K562 (cell line): Measurements from ENCODE around the gene UBQLNL. TPM values are rescaled to one million over a fixed set of nuclear protein-coding genes. Genes with fewer than 3 reads are reported as not detected.
A peak's percentile ranks its signal among the peaks of the same experiment; 100 is the strongest.

Experiments
- CBX5 ChIP-seq: IDR thresholded peaks from 2 replicates; pipeline ENCODE4 v1.6.1; 2014; ENCODE audit warnings: low read depth, borderline replicate concordance
- CTBP1 ChIP-seq: fragments of 450-650 bp; IDR thresholded peaks from 2 replicates; pipeline ENCODE4 v1.6.1; 2016; ENCODE audit warnings: borderline replicate concordance
- DNMT1 ChIP-seq: fragments of 450-650 bp; IDR thresholded peaks from 2 replicates; pipeline ENCODE4 v1.6.1; 2016; ENCODE audit warnings: antibody characterized with exemption, mild to moderate bottlenecking
- GMEB1 ChIP-seq: fragments of 250-450 bp; sonication (Bioruptor Pico); IDR thresholded peaks from 2 replicates; pipeline ENCODE4 v1.4.0; 2020; ENCODE audit warnings: mild to moderate bottlenecking
- GTF3C2 ChIP-seq: IDR thresholded peaks from 3 replicates; pipeline ENCODE4 v1.6.1; 2011; ENCODE audit warnings: borderline replicate concordance, mild to moderate bottlenecking, moderate library complexity; ENCODE audit not compliant: insufficient read length; ENCODE audit errors: extremely low read depth
- MITF ChIP-seq: IDR thresholded peaks from 2 replicates; pipeline ENCODE4 v1.6.1; 2014; ENCODE audit warnings: antibody characterized with exemption
- RUNX1 ChIP-seq: sonication (generic); IDR thresholded peaks from 2 replicates; pipeline ENCODE4 v1.6.1; 2016; ENCODE audit warnings: antibody characterized with exemption, low read depth
- SP1 ChIP-seq: sonication (generic); formaldehyde crosslinking; IDR thresholded peaks from 2 replicates; pipeline ENCODE4 v1.8.1; 2022; ENCODE audit warnings: mild to moderate bottlenecking, missing genetic modification reagents
- ZNF140 ChIP-seq: fragments of 250-450 bp; sonication (Bioruptor Pico); IDR thresholded peaks from 2 replicates; pipeline ENCODE4 v1.8.0; 2021; ENCODE audit warnings: moderate library complexity, mild to moderate bottlenecking, inconsistent platforms
- ZNF274 ChIP-seq: IDR thresholded peaks from 2 replicates; pipeline ENCODE4 v1.6.1; 2011; ENCODE audit warnings: low read depth, mild to moderate bottlenecking, low read length, moderate library complexity, borderline replicate concordance
- ZNF445 ChIP-seq: fragments of 250-450 bp; sonication (Bioruptor Pico); IDR thresholded peaks from 2 replicates; pipeline ENCODE4 v1.4.0; 2020; ENCODE audit warnings: low read depth, mild to moderate bottlenecking, moderate library complexity
- polyA plus RNA-seq, 8 experiments: library from polyadenylated mRNA; depleted of rRNA in 4 of 8; stranded (reverse) in 5 of 8; unstranded in 3 of 8; fragments of >200 nt; fragmentation: Nextera tagmentation in 2 of 8; fragmentation: Illumina TruSeq in 1 of 8; extraction: Ambion mirVana in 2 of 8; extraction: Trizol in 1 of 8; gene quantifications; 2 replicates each; pipeline versions ENCODE4 v1.2.1 to v1.2.3, GENCODE V29; 2011 to 2014; ENCODE audit warnings: inconsistent platforms in 1 of 8, missing spikeins in 1 of 8
- total RNA-seq, 7 experiments: library from RNA; depleted of rRNA in 6 of 7; stranded (reverse); fragments of >200 nt in 6 of 7; fragmentation: Illumina TruSeq in 2 of 7; extraction: Trizol in 2 of 7; gene quantifications; 2 replicates each; pipeline versions ENCODE4 v1.2.1 to v1.2.3, GENCODE V29; 2011 to 2021; ENCODE audit warnings: low replicate concordance in 1 of 7
- TF ChIP-seq, protein P1 (sequence below): fragments of 200-400 bp; formaldehyde crosslinking; IDR thresholded peaks from 2 replicates; pipeline ENCODE4 v1.6.1; 2017; ENCODE audit warnings: mild to moderate bottlenecking, low read depth, low read length, moderate library complexity
- TF ChIP-seq, protein P2 (sequence below): IDR thresholded peaks from 2 replicates; pipeline ENCODE4 v1.6.1; 2011; ENCODE audit warnings: borderline replicate concordance, low read depth, mild to moderate bottlenecking, moderate library complexity, low read length; ENCODE audit not compliant: insufficient read depth, poor library complexity, severe bottlenecking

The UBQLNL gene
- total and polyA plus RNA-seq, 9 of the 15 experiments (the other 6 are each of a cell fraction or from before 2014, with no cell fraction given), result 0.07 to 0.27 (median 0.14) TPM

- TF ChIP-seq MITF (no peak), GTF3C2 (no peak), DNMT1 (no peak), RUNX1 (no peak), ZNF445 (CRISPR knock-in tag) (no peak), SP1 (CRISPR knock-in tag) (peak; percentile 82), GMEB1 (CRISPR knock-in tag) (no peak), CTBP1 (no peak), ZNF140 (CRISPR knock-in tag) (no peak), ZNF274 (no peak), CBX5 (no peak)
- TF ChIP-seq, protein P1, sequence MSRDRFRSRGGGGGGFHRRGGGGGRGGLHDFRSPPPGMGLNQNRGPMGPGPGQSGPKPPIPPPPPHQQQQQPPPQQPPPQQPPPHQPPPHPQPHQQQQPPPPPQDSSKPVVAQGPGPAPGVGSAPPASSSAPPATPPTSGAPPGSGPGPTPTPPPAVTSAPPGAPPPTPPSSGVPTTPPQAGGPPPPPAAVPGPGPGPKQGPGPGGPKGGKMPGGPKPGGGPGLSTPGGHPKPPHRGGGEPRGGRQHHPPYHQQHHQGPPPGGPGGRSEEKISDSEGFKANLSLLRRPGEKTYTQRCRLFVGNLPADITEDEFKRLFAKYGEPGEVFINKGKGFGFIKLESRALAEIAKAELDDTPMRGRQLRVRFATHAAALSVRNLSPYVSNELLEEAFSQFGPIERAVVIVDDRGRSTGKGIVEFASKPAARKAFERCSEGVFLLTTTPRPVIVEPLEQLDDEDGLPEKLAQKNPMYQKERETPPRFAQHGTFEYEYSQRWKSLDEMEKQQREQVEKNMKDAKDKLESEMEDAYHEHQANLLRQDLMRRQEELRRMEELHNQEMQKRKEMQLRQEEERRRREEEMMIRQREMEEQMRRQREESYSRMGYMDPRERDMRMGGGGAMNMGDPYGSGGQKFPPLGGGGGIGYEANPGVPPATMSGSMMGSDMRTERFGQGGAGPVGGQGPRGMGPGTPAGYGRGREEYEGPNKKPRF, result no peak
- TF ChIP-seq, protein P2, sequence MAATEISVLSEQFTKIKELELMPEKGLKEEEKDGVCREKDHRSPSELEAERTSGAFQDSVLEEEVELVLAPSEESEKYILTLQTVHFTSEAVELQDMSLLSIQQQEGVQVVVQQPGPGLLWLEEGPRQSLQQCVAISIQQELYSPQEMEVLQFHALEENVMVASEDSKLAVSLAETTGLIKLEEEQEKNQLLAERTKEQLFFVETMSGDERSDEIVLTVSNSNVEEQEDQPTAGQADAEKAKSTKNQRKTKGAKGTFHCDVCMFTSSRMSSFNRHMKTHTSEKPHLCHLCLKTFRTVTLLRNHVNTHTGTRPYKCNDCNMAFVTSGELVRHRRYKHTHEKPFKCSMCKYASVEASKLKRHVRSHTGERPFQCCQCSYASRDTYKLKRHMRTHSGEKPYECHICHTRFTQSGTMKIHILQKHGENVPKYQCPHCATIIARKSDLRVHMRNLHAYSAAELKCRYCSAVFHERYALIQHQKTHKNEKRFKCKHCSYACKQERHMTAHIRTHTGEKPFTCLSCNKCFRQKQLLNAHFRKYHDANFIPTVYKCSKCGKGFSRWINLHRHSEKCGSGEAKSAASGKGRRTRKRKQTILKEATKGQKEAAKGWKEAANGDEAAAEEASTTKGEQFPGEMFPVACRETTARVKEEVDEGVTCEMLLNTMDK, result no peak
Measured at GRCh38 chr11:5505363-5506048, 11.0 kb downstream of the UBQLNL start (continued).
